ENCODE measurements around the gene NDOR1.

DNA sequence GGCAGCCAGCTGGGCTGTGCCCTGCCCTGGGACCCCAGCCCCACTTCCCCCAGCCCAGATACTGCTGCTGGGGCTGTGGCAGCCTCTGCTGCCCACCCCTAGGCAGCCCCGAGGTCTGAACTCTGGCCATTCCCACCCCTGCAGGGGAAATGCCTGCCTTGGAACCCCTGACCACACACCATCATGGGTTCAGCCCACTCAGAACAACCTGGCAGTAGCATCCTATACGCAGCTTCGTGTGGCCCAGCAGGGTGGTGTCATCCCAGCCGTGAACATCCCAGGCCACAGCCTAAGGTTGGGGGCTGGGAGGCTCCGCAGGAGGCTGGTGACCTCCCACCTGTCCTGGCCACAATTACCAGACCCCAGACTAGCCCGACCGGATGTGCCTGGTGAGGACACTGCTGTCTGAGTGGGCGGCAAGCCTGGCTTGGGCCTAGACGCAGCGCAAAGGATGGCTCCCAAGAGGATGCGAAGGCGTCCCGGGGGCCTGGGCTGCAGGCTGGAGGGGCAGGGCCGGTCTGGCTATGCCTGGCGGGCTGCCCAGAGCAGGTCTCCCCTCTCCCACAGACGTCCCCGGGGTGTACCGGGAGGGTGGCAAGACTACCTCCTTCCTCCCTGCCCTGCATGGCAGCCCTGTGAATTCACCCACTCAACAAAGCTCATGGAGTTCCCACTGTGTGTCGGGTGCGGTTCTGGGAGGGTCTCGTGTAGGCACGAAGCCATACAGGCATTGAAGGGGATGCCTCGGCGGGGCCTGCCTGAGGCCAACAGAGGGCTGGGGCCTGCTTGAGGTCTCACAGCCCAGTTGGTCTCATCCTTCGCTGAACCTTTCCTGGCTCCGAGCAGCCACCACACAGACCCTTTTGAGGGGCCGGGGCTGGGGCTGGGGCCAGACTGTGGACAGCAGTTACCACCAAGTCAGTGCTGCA is 23.7 kb downstream of the NDOR1 start:
- TF ChIP-seq GATA2 (IDR thresholded peaks at IDR 0.05; ENCODE audit: low read depth, low read length) = no peak
- no peak for TF ChIP-seq GATA3 (IDR thresholded peaks at IDR 0.05; ENCODE audit: low read depth, low read length)

Measured in SH-SY5Y (cell line).